Measurements from ENCODE around the gene KCNJ11.

KCNJ11 gene

DNA sequence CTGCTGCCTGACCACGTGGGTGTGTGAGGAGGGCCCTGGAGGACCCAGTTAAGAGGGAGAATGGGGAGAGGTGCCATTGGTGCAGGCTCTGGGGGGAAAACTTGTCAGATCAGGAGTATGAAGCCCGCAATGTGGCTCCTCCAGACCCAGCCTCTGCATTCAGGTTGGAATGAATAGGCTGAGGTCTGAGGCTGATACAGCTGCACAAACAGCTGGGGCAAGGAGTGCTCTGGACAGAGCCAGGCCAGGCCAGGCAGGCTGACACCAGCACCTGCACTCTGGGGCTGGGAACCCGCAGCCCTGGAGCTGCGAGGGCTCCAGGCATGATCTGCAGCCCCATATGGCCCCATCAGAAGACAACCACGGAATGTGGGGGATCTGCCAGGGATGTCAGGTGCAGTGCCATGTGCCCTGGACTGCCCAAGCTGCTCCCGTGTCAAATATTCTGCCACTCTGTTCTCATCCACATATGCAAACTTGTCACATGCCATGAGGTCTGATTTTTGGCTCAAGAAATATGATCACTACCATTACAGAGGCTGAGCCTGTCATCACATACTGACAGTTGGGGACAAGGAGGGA lies 27.2 kb upstream of the KCNJ11 start:
- Histone ChIP-seq H3K4me3 (ENCODE audit: control insufficient read depth in 1 of 7, extremely low read depth in 1 of 7, insufficient read depth in 4 of 7, low read depth in 2 of 7, low read length in 6 of 7) (no peak overlapping the region), H3K27me3 (replicated peaks in 2 of 5; ENCODE audit: control insufficient read depth in 4 of 5, insufficient read depth in 5 of 5, low read length in 4 of 5) (peaks cover 0 to 7% (median 0%) of the 10 kb centered on the region in 5 experiments), H3K27ac (ENCODE audit: insufficient read depth in 1 of 2, low read depth in 1 of 2, low read length in 2 of 2, poor library complexity in 1 of 2, severe bottlenecking in 2 of 2) (no peak overlapping the region), H3K4me1 (ENCODE audit: control extremely low read depth in 1 of 4, control insufficient read depth in 4 of 4, insufficient read depth in 4 of 4, low read length in 3 of 4) (peaks cover 0 to 3% (median 0%) of the 10 kb centered on the region in 4 experiments), H3K36me3 (ENCODE audit: control insufficient read depth in 4 of 4, insufficient read depth in 4 of 4, low read length in 3 of 4) (no peaks in the 10 kb centered on the region), H3K9me3 (ENCODE audit: control extremely low read depth in 1 of 5, control insufficient read depth in 4 of 5, insufficient read depth in 2 of 5, low read depth in 1 of 5, low read length in 4 of 5) (no peaks in the 10 kb centered on the region)
- ChIA-PET CTCF (interaction anchor here (0.8 to 0.9 kb wide), 2 partner anchors 10 to 95 kb away, joined by 3 read pairs; no protein-coding TSS in a partner anchor), POLR2A (no interaction called here)
- WGBS (ENCODE audit: insufficient coverage) = 87% methylated on average over 4 of the region's 6 CpGs
- no peak for DNase-seq

DNA sequence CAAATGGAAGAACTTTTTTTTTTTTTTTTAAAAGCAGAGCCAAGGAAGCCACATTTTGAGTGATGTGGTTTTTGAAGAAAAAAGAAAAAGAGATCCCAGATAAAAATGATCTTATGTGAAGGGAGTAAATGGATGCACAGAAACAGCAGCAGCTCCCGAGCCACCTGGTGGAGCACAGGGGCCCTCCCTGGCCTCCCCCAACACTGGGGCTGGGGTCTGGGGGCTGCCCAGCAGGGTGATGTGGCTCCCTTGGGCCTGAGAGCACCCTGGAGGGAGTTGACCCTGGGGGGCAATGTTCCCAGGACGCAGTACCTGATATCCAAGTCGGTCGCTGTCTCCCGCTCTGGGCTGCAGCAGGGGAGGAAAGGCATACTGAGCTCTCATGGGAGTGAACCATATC lies 26.5 kb upstream of the KCNJ11 start:
- Histone ChIP-seq H3K27me3 (replicated peaks in 2 of 5; ENCODE audit: control insufficient read depth in 4 of 5, insufficient read depth in 5 of 5, low read length in 4 of 5) (peaks cover 0 to 7% (median 0%) of the 10 kb centered on the region in 5 experiments), H3K36me3 (ENCODE audit: control insufficient read depth in 4 of 4, insufficient read depth in 4 of 4, low read length in 3 of 4) (no peaks in the 10 kb centered on the region), H3K4me3 (ENCODE audit: control insufficient read depth in 1 of 7, extremely low read depth in 1 of 7, insufficient read depth in 4 of 7, low read depth in 2 of 7, low read length in 6 of 7) (no peak overlapping the region), H3K27ac (ENCODE audit: insufficient read depth in 1 of 2, low read depth in 1 of 2, low read length in 2 of 2, poor library complexity in 1 of 2, severe bottlenecking in 2 of 2) (no peak overlapping the region), H3K9me3 (ENCODE audit: control extremely low read depth in 1 of 5, control insufficient read depth in 4 of 5, insufficient read depth in 2 of 5, low read depth in 1 of 5, low read length in 4 of 5) (no peaks in the 10 kb centered on the region), H3K4me1 (ENCODE audit: control extremely low read depth in 1 of 4, control insufficient read depth in 4 of 4, insufficient read depth in 4 of 4, low read length in 3 of 4) (peaks cover 0 to 3% (median 0%) of the 10 kb centered on the region in 4 experiments)
- DNase-seq = no peak
- ChIA-PET POLR2A (no interaction called here), CTCF (interaction anchor here (0.8 to 1.5 kb wide), 3 partner anchors 9 to 95 kb away, joined by 3 read pairs; no protein-coding TSS in a partner anchor)
- 95% methylated on average over 5 of the region's 5 CpGs for WGBS (ENCODE audit: insufficient coverage)

DNA sequence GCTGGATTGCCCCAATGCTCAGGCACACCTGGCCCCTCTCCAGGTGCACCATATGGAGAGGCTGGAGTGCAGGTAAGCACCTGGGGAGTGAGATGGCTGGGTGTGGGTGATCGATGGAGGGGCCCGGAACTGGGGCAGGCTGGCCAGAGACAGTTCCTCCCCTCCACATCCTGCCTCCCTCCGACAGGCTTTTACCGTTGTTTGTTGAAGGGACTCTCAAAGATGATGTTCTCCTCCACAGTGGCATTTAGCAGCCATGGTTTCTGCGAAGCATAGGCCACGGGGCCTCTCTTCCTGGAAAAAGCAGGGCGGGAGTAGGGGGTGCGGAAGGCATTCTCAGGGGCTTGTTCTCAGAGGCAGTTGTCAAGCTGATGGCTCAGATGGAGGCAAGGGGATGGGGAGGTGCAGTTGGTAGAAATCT lies 25.9 kb upstream of the KCNJ11 start:
- ChIA-PET POLR2A (no interaction called here), CTCF (interaction anchor here (0.9 to 1.5 kb wide), 2 partner anchors 32 to 96 kb away, joined by 3 read pairs; no protein-coding TSS in a partner anchor)
- Histone ChIP-seq H3K27ac (ENCODE audit: insufficient read depth in 1 of 2, low read depth in 1 of 2, low read length in 2 of 2, poor library complexity in 1 of 2, severe bottlenecking in 2 of 2) (no peak overlapping the region), H3K4me1 (ENCODE audit: control extremely low read depth in 1 of 4, control insufficient read depth in 4 of 4, insufficient read depth in 4 of 4, low read length in 3 of 4) (peaks cover 0 to 3% (median 0%) of the 10 kb centered on the region in 4 experiments), H3K27me3 (replicated peaks in 2 of 5; ENCODE audit: control insufficient read depth in 4 of 5, insufficient read depth in 5 of 5, low read length in 4 of 5) (peaks cover 0 to 7% (median 0%) of the 10 kb centered on the region in 5 experiments), H3K4me3 (ENCODE audit: control insufficient read depth in 1 of 7, extremely low read depth in 1 of 7, insufficient read depth in 4 of 7, low read depth in 2 of 7, low read length in 6 of 7) (no peak overlapping the region), H3K9me3 (ENCODE audit: control extremely low read depth in 1 of 5, control insufficient read depth in 4 of 5, insufficient read depth in 2 of 5, low read depth in 1 of 5, low read length in 4 of 5) (no peaks in the 10 kb centered on the region), H3K36me3 (ENCODE audit: control insufficient read depth in 4 of 4, insufficient read depth in 4 of 4, low read length in 3 of 4) (no peaks in the 10 kb centered on the region)
- 61% methylated on average over 8 of the region's 8 CpGs for WGBS (ENCODE audit: insufficient coverage)
- DNase-seq = no peak

DNA sequence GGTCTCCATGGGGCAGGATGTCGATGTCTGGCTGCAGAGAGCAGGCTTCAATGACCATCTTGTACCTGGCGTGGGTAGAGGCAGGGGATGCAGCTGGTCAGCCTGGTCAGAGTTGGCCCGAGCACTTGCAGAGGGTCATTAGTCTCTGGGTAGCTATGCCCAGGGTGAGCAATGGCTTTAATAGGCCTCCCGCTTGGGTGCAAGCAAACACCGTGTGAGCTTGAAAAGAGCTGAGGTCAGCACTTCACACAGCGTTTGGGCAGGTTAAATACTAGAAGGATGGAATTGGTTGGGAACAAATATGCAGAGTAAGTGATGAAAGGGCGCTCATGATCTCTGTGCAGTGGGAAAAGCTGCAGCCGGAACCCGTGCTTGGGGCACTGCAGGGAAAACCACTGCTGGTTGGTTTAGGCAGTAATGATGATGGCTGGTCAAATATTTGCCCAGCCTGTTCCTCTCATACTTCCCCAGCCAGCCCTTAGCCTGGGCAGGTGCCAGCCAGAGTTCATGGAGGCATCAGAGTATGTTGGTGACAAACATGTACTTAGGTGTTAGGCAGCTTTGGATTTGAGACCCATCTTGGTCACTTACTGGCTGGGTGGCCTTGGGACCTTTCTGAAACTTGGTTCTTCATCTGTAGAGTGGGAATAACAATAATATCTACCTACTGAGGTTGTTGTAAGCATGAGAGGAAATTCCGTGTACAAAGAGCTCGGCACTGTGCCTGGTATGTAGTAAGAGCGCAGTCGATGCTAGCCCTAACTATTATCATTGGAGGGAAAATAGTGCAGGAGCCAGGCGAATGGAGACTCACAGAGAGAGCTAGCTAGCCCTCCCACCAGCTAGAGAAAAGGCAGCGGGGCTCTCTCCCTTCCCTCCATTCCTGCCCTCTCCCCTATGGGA lies 25.2 kb upstream of the KCNJ11 start:
- no peak overlapping the region for H3K27ac ChIP-seq (ENCODE audit: insufficient read depth in 1 of 2, low read depth in 1 of 2, low read length in 2 of 2, poor library complexity in 1 of 2, severe bottlenecking in 2 of 2)
- no peak overlapping the region for H3K4me3 ChIP-seq (ENCODE audit: control insufficient read depth in 1 of 7, extremely low read depth in 1 of 7, insufficient read depth in 4 of 7, low read depth in 2 of 7, low read length in 6 of 7)
- 91% methylated on average over 11 of the region's 15 CpGs for WGBS (ENCODE audit: insufficient coverage)
- peaks cover 0 to 3% (median 0%) of the 10 kb centered on the region in 4 experiments for H3K4me1 ChIP-seq (ENCODE audit: control extremely low read depth in 1 of 4, control insufficient read depth in 4 of 4, insufficient read depth in 4 of 4, low read length in 3 of 4)
- ChIA-PET POLR2A (no interaction called here), CTCF (interaction anchor here (1.0 to 1.5 kb wide), 2 partner anchors 14 to 31 kb away, joined by 3 read pairs; no protein-coding TSS in a partner anchor)
- H3K9me3 ChIP-seq (ENCODE audit: control extremely low read depth in 1 of 5, control insufficient read depth in 4 of 5, insufficient read depth in 2 of 5, low read depth in 1 of 5, low read length in 4 of 5) = no peaks in the 10 kb centered on the region
- DNase-seq = no peak
- H3K36me3 ChIP-seq (ENCODE audit: control insufficient read depth in 4 of 4, insufficient read depth in 4 of 4, low read length in 3 of 4) = no peaks in the 10 kb centered on the region
- H3K27me3 ChIP-seq (replicated peaks in 2 of 5; ENCODE audit: control insufficient read depth in 4 of 5, insufficient read depth in 5 of 5, low read length in 4 of 5) = peaks cover 0 to 4% (median 0%) of the 10 kb centered on the region in 5 experiments

DNA sequence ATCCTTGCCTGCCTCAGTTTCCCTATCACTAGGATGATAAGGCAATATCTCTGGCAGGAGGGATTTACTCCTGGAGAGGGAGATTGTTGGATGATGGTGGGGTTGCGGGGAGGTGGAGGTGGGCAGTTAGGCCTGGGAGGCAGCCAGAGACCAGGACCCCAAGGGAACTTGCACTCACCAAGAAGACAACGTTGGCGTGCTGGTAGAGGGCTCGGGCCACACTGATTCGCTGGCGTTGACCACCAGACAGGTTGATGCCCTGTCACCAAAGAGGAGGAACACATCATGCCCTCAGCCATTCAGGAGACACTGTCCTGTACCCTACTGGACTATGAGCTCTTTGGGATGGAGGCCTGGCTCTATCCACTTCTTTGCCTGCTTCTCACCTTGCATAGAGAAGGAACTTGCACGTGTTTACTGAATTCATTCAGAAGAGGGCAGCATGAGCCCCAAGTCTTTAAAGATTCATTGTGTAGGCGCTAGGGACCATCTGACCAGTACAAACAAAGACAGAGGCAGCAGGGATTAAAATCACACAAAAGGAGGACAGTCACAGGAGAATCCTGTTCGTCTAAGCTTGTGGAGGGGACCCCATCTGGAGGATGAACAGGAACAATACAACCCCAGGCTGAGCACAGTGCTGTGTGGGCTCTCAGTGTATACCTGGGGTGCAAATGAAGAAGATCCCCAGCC lies 24.2 kb upstream of the KCNJ11 start:
- Histone ChIP-seq H3K4me3 (ENCODE audit: control insufficient read depth in 1 of 7, extremely low read depth in 1 of 7, insufficient read depth in 4 of 7, low read depth in 2 of 7, low read length in 6 of 7) (no peak overlapping the region), H3K27ac (ENCODE audit: insufficient read depth in 1 of 2, low read depth in 1 of 2, low read length in 2 of 2, poor library complexity in 1 of 2, severe bottlenecking in 2 of 2) (no peak overlapping the region), H3K27me3 (replicated peaks in 2 of 5; ENCODE audit: control insufficient read depth in 4 of 5, insufficient read depth in 5 of 5, low read length in 4 of 5) (peaks cover 0 to 4% (median 0%) of the 10 kb centered on the region in 5 experiments), H3K36me3 (ENCODE audit: control insufficient read depth in 4 of 4, insufficient read depth in 4 of 4, low read length in 3 of 4) (no peaks in the 10 kb centered on the region), H3K9me3 (ENCODE audit: control extremely low read depth in 1 of 5, control insufficient read depth in 4 of 5, insufficient read depth in 2 of 5, low read depth in 1 of 5, low read length in 4 of 5) (no peaks in the 10 kb centered on the region), H3K4me1 (ENCODE audit: control extremely low read depth in 1 of 4, control insufficient read depth in 4 of 4, insufficient read depth in 4 of 4, low read length in 3 of 4) (peaks cover 0 to 3% (median 0%) of the 10 kb centered on the region in 4 experiments)
- no peak for DNase-seq
- ChIA-PET CTCF (interaction anchor here (1.0 to 2.1 kb wide), 4 partner anchors 15 to 90 kb away, joined by 3 to 5 read pairs (median 4); no protein-coding TSS in a partner anchor), POLR2A (no interaction called here)
- 92% methylated on average over 9 of the region's 9 CpGs for WGBS (ENCODE audit: insufficient coverage)

DNA sequence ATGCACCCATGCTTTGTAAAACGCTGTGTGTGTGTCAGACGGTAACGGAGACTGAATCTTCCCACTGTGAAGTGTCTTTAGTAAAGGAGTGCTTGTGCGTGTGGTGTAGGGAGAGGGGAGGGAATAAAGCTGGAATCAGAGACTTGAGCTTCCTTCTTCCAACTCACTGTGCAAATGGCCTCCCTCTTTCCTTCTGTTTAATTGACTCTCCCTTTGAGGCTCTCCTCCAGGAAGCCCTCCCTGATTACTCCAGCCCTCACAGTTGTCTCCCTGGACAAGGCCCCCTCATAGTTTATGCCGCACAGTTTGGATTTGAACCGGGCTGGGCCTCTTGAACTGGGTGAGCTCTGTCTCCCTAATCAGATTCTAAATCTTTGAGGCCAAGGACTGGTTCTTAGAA lies 23.0 kb upstream of the KCNJ11 start:
- CTCF ChIA-PET = interaction anchor here (1.0 to 2.1 kb wide), 5 partner anchors 11 to 91 kb away, joined by 3 to 5 read pairs (median 4); no protein-coding TSS in a partner anchor
- Histone ChIP-seq H3K27ac (ENCODE audit: insufficient read depth in 1 of 2, low read depth in 1 of 2, low read length in 2 of 2, poor library complexity in 1 of 2, severe bottlenecking in 2 of 2) (no peak overlapping the region), H3K36me3 (ENCODE audit: control insufficient read depth in 4 of 4, insufficient read depth in 4 of 4, low read length in 3 of 4) (no peaks in the 10 kb centered on the region), H3K4me1 (ENCODE audit: control extremely low read depth in 1 of 4, control insufficient read depth in 4 of 4, insufficient read depth in 4 of 4, low read length in 3 of 4) (peaks cover 0 to 3% (median 2%) of the 10 kb centered on the region in 4 experiments), H3K9me3 (ENCODE audit: control extremely low read depth in 1 of 5, control insufficient read depth in 4 of 5, insufficient read depth in 2 of 5, low read depth in 1 of 5, low read length in 4 of 5) (no peaks in the 10 kb centered on the region), H3K4me3 (ENCODE audit: control insufficient read depth in 1 of 7, extremely low read depth in 1 of 7, insufficient read depth in 4 of 7, low read depth in 2 of 7, low read length in 6 of 7) (no peak overlapping the region), H3K27me3 (replicated peaks in 2 of 5; ENCODE audit: control insufficient read depth in 4 of 5, insufficient read depth in 5 of 5, low read length in 4 of 5) (peaks cover 0 to 4% (median 0%) of the 10 kb centered on the region in 5 experiments)
- 93% methylated on average over 4 of the region's 6 CpGs for WGBS (ENCODE audit: insufficient coverage)
- DNase-seq = no peak
- POLR2A ChIA-PET = no interaction called here

Measured in common myeloid progenitor, CD34-positive (primary cell).